ENCODE measurements around the gene PTGS1. TPM values are rescaled to one million over a fixed set of nuclear protein-coding genes. Genes with fewer than 3 reads are reported as not detected.

PTGS1 gene
- total and polyA plus RNA-seq, 9 of the 15 experiments (the other 6 are each of a cell fraction or from before 2014, with no cell fraction given) = 3.4 to 12.9 (median 5.3) TPM

GRCh38 chr9:122377241-122378164, 6.7 kb downstream of the PTGS1 start (continued):
- TF ChIP-seq PHTF2 (CRISPR knock-in tag; IDR thresholded peaks at IDR 0.05) (no peak), SAFB2 (IDR thresholded peaks at IDR 0.05; ENCODE audit: borderline replicate concordance, low read depth, low read length, severe bottlenecking) (no peak), SETDB1 (IDR thresholded peaks at IDR 0.05; ENCODE audit: low read length) (no peak), RCOR1 (IDR thresholded peaks at IDR 0.05; ENCODE audit: borderline replicate concordance in 1 of 2, low read depth in 2 of 2, low read length in 2 of 2) (0 out of 4 replicates have a peak, but pooled peaks of 1 of the 2 experiments have one; percentile 11), ZNF280B (CRISPR knock-in tag; IDR thresholded peaks at IDR 0.05) (no peak), SMARCE1 (IDR thresholded peaks at IDR 0.05) (0 out of 2 replicates have a peak, but pooled peaks have one; percentile 12), CXXC5 (CRISPR knock-in tag; IDR thresholded peaks at IDR 0.05) (peak; percentile 9; the same call in 1 of the 2 replicates), CHD1 (IDR thresholded peaks at IDR 0.05; ENCODE audit: low read length) (no peak), ZNF696 (CRISPR knock-in tag; conservative IDR thresholded peaks at IDR 0.05) (no peak), GTF2A2 (tag; IDR thresholded peaks at IDR 0.05) (no peak), HSF4 (CRISPR knock-in tag; IDR thresholded peaks at IDR 0.05; ENCODE audit: borderline replicate concordance) (no peak), ZBTB1 (CRISPR knock-in tag; IDR thresholded peaks at IDR 0.05; ENCODE audit: borderline replicate concordance, low read depth) (no peak), CCAR2 (IDR thresholded peaks at IDR 0.05; ENCODE audit: low read depth, low read length) (no peak), ZNF444 (CRISPR knock-in tag; IDR thresholded peaks at IDR 0.05) (no peak), NELFE (IDR thresholded peaks at IDR 0.05; ENCODE audit: insufficient read depth, insufficient read length) (no peak), MYBL2 (IDR thresholded peaks at IDR 0.05; ENCODE audit: low read depth) (no peak), MYBL2 (CRISPR knock-in tag; IDR thresholded peaks at IDR 0.05; ENCODE audit: borderline replicate concordance) (no peak), TEAD1 (CRISPR knock-in tag; IDR thresholded peaks at IDR 0.05) (no peak), HOXB6 (CRISPR knock-in tag; IDR thresholded peaks at IDR 0.05; ENCODE audit: borderline replicate concordance) (no peak), HES1 (IDR thresholded peaks at IDR 0.05; ENCODE audit: low read depth) (no peak), MLX (CRISPR knock-in tag; conservative IDR thresholded peaks at IDR 0.05) (no peak), NUFIP1 (IDR thresholded peaks at IDR 0.05; ENCODE audit: partially characterized antibody) (no peak), ZFX (CRISPR knock-in tag; IDR thresholded peaks at IDR 0.05) (no peak)
